Psoas muscle (tissue), 8 donors: ENCODE results near the gene IER3IP1. TPM values are rescaled to one million over a fixed set of nuclear protein-coding genes. Genes with fewer than 3 reads are reported as not detected.
A peak's percentile ranks its signal among the peaks of the same experiment; 100 is the strongest.

Experiments
- ATAC-seq, 4 donors: fragments of 200-7000 bp; cut with Tn5 transposase; one replicate each; pipeline ENCODE4 v1.9.1; 2020; ENCODE audit warnings: moderate library complexity in 3 of 4, mild to moderate bottlenecking in 2 of 4
- DNase-seq, 2 donors: peaks; one replicate each; pipeline ENCODE4 v3.0.0-alpha.2; 2020
- H3K27ac ChIP-seq: fragments of 200-600 bp; one replicate; pipeline ENCODE4 v1.8.0; 2022
- H3K27me3 ChIP-seq, 3 donors: fragments of 200-600 bp in 1 of 3; one replicate each; pipeline versions ENCODE4 v1.6.1 to v1.8.0; 2013 to 2022; ENCODE audit warnings: low read length in 2 of 3, mild to moderate bottlenecking in 2 of 3, moderate library complexity in 1 of 3; ENCODE audit not compliant: insufficient read depth in 3 of 3
- H3K36me3 ChIP-seq, 2 donors: fragments of 200-600 bp in 1 of 2; one replicate each; pipeline versions ENCODE4 v1.6.1 to v1.8.0; 2013 to 2022; ENCODE audit warnings: low read depth in 1 of 2, mild to moderate bottlenecking in 1 of 2, moderate library complexity in 1 of 2; ENCODE audit not compliant: insufficient read depth in 1 of 2
- H3K4me1 ChIP-seq: fragments of 200-600 bp; one replicate; pipeline ENCODE4 v1.8.0; 2022
- H3K4me3 ChIP-seq: fragments of 200-600 bp; one replicate; pipeline ENCODE4 v1.8.0; 2022; ENCODE audit warnings: mild to moderate bottlenecking
- H3K9me3 ChIP-seq: fragments of 200-600 bp; one replicate; pipeline ENCODE4 v1.8.0; 2022
- CTCF ChIP-seq: fragments of 200-600 bp; IDR thresholded peaks from one replicate; pipeline ENCODE4 v1.8.0; 2022; ENCODE audit warnings: antibody characterized with exemption
- WGBS, 3 donors: extraction: QIAGEN DNeasy Blood & Tissue Kit; methylation state at CpG; one replicate each; pipeline versions ENCODE4 v1.1.6 to v1.1.7; 2013; 5-methylcytosine and 5-hydroxymethylcytosine counted together
- intact Hi-C, 2 donors: fragments of 100-400 bp; cut with DNase I; formaldehyde crosslinking; loops; one replicate each; pipeline versions ENCODE4 v1.11.0 to v1.14.2; 2022
- polyA plus RNA-seq, 3 donors: library from polyadenylated mRNA; stranded (reverse); fragments of 200-250 nt; gene quantifications; one replicate each; pipeline ENCODE4 v1.2.3, GENCODE V29; 2013
- total RNA-seq, 4 donors: library from RNA; stranded (reverse); fragmentation: NEBNext Ultra II Directional in 2 of 4; extraction: Animal tissue kit (Norgen Biotek cat#: 25700) in 2 of 4; gene quantifications; one replicate each; pipeline versions ENCODE4 v1.2.1 to v1.2.4, GENCODE V29; 2021 to 2023
- donor health status: healthy with polysubstance abuse.
- donor health status: DM: no; HTN: no; CAD: no; lungs with moderate emphysema.
- donor health status: Bipolar disorder and iron deficiency.
- donor health status: healthy.
- donor health status: DM: yes; HTN: yes; CAD: no.
- donor health status: DM: no; HTN: no; CAD: no.
- donor health status: DM: no; HTN: no; CAD: no.
- donor health status: DM: yes; HTN: yes; CAD: no.

IER3IP1 gene
- total and polyA plus RNA-seq, 7 donors = 9.3 to 27.9 (median 12.6) TPM

GRCh38 chr18:47150029-47150823, 25.9 kb downstream of the IER3IP1 start, which contains the start of gene HDHD2:
TSS of gene HDHD2 (minus strand) at chr18:47150500. CDS start at chr18:47136439, 14,061 bp downstream.
- H3K4me3 ChIP-seq = peak within 1 kb of the TSS; percentile 79
- H3K27me3 ChIP-seq = no peaks in the 10 kb centered on the region
- H3K9me3 ChIP-seq = no peaks in the 10 kb centered on the region
- intact Hi-C loops = no loop called here
- H3K4me1 ChIP-seq = peaks cover 24% of the 10 kb centered on the region
- WGBS, 3 donors = 0% methylated on average over 63 to 70 of the region's 70 CpGs
- ATAC-seq (peak; percentile 94 to 98 (median 96)), DNase-seq (peak; percentile 87 to 94)
- peak within 1 kb of the TSS; percentile 97 for H3K27ac ChIP-seq
- H3K36me3 ChIP-seq = peaks cover 0 to 29% of the 10 kb centered on the region in 2 donors
- no peak for TF ChIP-seq CTCF

DNA sequence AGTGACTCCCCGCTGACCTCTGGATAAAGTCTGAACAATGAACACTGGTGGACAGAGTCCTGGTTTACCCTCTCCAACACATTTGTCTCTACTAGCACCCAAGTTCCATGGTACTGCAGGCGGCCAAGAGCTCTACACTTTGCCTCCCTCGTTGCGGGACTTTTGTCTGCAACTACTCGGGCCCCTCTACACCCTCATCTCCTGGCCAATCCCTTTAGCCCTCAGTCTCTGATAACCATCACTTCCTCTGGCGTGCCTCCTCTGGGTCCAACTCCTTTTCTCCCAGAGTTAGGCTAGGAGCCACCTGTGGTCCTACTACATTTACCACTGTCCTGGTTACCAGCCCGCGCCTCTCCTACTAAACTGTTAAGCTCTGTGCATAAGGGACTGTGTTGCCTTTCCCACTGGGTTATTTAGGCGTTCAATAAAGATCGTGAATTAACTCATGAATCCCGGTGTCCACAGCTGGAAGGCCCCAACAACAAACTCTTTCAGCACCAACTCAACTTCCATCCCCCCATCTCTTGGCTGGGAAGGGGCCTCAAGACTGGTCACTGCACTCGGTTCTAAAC, 26.6 kb downstream of the IER3IP1 start:
- H3K27me3 ChIP-seq = no peaks in the 10 kb centered on the region
- intact Hi-C loops = no loop called here
- ATAC-seq = peak in 3 of 4 donors; percentile 3 to 22 (median 10)

DNA sequence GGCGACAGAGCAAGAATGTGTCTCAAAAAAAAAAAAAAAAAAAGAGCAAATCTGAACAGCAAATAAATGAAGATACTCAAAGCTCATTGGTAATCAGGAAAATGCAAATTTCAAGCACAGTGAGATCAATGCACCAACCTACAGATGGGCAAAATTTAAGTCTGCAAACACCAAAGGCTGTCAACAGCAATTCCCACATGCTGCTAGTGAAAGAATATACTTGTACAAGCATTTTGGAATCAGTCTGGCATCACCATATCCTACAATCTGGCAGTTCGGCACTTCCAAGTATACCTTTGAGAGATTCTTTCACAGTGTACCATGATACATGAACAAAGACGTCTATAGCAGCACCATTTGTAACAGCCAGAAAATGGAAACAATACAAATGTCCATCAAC, 30.0 kb downstream of the IER3IP1 start:
- H3K36me3 ChIP-seq = peaks cover 0 to 5% of the 10 kb centered on the region in 2 donors
- no peak overlapping the region for H3K27ac ChIP-seq
- intact Hi-C loops = no loop called here
- no peak overlapping the region for H3K4me3 ChIP-seq
- TF ChIP-seq CTCF = no peak
- no peaks in the 10 kb centered on the region for H3K9me3 ChIP-seq
- no peaks in the 10 kb centered on the region for H3K27me3 ChIP-seq
- no peak for ATAC-seq
- no peak for DNase-seq
- peaks cover 43% of the 10 kb centered on the region for H3K4me1 ChIP-seq
- WGBS, 3 donors = 71 to 82% (median 71%) methylated on average over 3 of the region's 3 CpGs

More for the DNA sequence above, 26.6 kb downstream of the IER3IP1 start:
- DNase-seq = no peak
- Histone ChIP-seq H3K9me3 (no peaks in the 10 kb centered on the region), H3K4me3 (peak overlapping the region; percentile 79), H3K36me3 (peaks cover 0 to 22% of the 10 kb centered on the region in 2 donors), H3K27ac (peak overlapping the region; percentile 97), H3K4me1 (peaks cover 28% of the 10 kb centered on the region)
- WGBS, 3 donors = 15 to 19% (median 16%) methylated on average over 12 of the region's 12 CpGs
- TF ChIP-seq CTCF = no peak

DNA sequence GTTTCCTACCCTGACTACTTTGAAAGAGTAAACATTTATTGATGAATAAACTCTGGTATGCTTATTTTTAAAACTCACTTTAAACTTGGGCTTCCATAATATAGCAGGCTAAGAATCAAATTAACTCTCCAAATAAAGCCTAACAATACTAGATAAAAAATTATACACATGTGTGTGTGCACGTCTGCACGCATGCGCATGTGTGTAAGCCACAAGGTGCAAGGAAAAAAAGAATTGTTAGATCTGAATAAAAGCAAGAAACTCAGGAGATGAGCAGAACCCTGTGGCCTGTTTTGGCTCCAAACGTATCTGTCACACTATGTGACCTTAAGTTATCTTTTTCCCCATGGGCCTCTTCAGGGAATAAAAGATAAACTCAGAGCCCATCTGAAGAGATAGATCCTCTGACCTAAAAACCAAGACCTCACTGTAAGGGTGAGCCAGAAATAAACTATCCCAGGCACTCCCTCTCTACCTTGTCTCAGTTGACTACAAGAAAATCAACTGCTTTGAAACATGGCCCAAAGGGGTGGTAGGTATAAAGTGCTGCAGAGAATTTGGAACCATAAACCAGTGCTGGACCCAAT, 32.2 kb downstream of the IER3IP1 start:
- no peak for ATAC-seq
- H3K27ac ChIP-seq = no peak overlapping the region
- intact Hi-C loops = loop anchor here in 1 of 2 donors (5.0 kb wide), 1 partner anchor 33 kb away; the partner anchor contains the start of gene IER3IP1

More for the DNA sequence above, 32.2 kb downstream of the IER3IP1 start:
- H3K4me1 ChIP-seq = peaks cover 41% of the 10 kb centered on the region
- H3K27me3 ChIP-seq = no peaks in the 10 kb centered on the region
- no peak overlapping the region for H3K4me3 ChIP-seq
- TF ChIP-seq CTCF = no peak
- 79 to 88% (median 84%) methylated on average over 4 of the region's 4 CpGs for WGBS, 3 donors
- peaks cover 0 to 5% of the 10 kb centered on the region in 2 donors for H3K36me3 ChIP-seq
- no peak for DNase-seq
- H3K9me3 ChIP-seq = no peaks in the 10 kb centered on the region
